DMS53 (cell line): Measurements from ENCODE around the gene DNAJC4.

Source experiments
- DNase-seq: peaks from one replicate; lab custom pipeline; 2025; lab: John Stamatoyannopoulos, UW

The DNAJC4 gene

DNA sequence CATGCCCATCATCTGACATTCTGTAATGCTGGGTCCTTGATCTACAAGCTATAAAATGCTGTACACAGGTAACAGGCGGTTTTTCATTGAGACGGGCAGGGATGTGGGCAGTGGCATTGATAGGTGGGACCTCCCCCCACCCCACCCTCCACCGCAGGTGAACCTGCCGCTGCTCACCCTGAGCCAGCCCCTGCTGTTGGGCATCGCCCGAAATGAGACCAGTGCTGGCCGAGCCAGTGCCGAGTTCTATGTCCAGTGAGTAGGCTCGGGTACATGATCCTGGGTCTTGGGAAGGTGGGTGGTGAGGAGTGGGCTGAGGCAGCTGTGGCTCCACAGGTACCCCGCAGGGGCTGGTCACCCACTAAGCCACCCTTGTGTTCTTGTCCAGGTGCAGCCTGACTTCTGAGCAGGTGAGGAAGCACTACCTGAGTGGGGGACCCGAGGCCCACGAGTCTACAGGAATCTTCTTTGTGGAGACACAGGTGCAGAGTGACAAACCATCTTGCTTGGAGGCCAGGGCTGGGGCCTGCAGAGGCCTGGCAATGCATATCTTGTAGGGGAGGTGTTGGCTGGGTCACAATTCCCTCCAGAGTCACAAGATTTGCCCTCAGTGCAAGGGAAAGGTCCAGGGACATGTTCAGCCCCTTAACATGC lies 1.1 kb upstream of the DNAJC4 start:
- DNase-seq = peak; percentile 48

DNA sequence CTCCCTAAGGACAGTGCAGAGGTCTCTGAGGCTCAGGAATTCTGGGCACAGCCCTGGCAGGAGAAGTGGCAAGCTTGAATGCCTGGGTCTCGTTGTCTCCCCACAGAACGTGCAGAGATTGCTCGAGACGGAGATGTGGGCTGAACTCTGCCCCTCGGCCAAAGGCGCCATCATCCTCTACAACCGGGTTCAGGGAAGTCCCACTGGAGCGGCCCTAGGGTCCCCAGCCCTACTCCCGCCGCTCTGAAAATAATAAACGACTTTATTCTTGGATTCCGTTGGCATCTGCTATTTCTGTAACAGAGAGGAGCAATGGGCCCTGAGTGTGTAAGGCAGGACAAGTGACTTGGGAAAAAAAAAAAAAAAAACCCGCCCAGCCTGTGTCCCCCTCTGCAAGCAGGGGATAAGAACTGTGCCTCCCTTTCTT lies 591 bp upstream of the DNAJC4 start:
- DNase-seq = no peak

DNA sequence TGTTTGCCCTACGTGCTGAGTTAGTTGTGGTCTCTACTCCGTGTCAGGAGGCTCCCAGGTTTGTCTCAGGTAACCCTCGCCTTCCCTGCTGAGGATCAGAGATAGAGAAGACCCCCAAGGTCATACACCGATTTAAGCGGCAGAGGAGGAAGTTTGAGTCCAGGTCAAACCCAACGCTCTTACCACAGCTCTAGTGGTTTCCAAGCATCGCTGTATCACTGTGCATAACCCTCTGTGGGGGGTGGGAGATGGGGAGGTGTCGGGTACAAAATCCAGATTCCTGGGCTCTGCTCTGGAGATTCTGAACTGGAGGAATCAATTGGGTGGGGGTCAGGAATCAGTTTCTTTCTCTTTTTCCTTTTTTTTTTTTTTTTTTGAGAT lies 627 bp downstream of the DNAJC4 start:
- DNase-seq = peak; percentile 65

DNA sequence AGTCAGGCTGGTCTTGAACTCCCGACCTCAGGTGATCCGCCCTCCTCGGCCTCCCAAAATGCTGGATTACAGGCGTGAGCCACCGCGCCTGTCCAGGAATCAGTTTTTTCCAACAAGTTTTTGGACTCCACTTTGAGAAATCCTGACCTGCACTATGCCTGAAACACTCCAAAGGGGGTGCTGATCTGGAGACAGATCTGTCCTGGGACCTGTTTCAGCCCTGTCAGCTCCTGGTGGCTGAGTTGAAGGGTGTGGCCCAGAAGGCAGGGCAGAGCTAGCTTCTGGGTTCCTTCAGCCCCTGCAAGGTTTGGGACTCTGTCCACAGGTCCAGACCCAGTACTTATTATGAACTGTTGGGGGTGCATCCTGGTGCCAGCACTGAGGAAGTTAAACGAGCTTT lies 1.2 kb downstream of the DNAJC4 start:
- no peak for DNase-seq

DNA sequence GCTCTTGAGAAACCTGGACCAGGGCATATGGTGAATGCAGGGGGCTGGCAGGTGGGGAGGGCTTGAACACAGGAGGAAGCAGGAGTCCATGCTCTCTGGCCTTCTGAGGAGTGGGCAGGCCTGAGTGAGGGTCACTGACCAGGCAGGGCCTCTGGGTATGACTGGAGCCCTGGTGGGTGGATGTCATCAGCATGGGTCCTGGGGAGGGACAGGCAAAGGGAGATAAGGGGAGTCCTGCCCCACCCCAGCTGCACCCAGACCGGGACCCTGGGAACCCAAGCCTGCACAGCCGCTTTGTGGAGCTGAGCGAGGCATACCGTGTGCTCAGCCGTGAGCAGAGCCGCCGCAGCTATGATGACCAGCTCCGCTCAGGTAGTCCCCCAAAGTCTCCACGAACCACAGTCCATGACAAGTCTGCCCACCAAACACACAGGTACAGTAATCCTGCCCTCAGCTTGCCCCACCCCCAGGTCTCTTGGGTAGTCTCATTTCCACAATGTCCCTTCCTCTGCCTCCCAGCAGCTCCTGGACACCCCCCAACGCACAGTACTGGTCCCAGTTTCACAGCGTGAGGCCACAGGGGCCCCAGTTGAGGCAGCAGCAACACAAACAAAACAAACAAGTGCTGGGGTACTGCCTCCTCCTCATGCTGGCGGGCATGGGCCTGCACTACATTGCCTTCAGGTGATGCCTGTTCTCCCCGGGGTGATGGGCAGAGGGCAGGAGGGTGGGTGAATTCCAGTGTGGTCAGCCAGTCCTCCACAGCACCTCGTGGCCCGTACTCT lies 2.0 kb downstream of the DNAJC4 start:
- no peak for DNase-seq

DNA sequence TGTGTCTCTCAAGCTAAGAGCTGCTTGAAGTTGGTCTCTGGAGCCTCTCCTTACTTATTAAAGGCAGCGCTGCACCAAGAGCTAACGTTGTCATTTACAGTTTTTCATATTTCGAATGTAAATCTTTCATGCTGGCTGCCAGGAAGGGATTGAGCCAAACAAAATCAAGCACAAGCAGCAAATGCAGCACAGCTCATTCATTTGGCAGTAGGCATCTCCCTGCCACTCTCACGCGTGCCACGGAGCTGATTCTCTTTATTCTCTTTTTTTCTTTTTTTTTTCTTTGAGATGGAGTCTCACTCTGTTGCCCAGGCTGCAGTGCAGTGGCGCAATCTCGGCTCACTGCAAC lies 2.6 kb downstream of the DNAJC4 start:
- no peak for DNase-seq

DNA sequence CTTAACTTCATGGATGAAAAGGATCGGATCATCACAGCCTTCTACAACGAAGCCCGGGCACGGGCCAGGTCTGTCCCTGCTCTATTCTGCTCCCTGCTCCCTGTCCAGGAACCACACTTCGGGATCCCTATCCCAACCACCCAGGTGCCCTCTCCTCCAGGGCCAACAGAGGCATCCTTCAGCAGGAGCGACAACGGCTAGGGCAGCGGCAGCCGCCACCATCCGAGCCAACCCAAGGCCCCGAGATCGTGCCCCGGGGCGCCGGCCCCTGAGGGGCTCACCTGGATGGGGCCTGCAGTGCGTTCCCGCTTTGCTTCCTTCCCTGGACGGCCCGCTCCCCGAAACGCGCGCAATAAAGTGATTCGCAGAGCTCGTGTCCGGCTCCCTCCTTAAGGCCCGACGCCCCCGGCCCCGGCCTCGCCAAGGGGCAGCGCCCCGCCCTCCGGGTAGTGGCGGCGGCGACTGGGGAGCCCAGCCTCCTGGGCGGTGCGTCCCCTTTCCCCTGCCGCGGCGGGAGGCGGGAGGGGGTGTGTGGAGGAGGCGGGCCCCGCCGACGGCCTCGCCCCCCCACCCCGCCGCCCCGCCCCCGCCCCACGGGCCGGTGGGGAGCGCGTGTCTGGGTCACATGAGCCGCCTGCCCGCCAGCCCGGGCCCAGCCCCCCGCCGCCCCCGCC lies 3.7 kb downstream of the DNAJC4 start, which contains the start of gene VEGFB:
Gene VEGFB, plus strand, starts transcription at position 672 of the 674 bp plus-strand sequence. CDS start 250 bp downstream, outside the sequence.
- DNase-seq = peak; percentile 89

DNA sequence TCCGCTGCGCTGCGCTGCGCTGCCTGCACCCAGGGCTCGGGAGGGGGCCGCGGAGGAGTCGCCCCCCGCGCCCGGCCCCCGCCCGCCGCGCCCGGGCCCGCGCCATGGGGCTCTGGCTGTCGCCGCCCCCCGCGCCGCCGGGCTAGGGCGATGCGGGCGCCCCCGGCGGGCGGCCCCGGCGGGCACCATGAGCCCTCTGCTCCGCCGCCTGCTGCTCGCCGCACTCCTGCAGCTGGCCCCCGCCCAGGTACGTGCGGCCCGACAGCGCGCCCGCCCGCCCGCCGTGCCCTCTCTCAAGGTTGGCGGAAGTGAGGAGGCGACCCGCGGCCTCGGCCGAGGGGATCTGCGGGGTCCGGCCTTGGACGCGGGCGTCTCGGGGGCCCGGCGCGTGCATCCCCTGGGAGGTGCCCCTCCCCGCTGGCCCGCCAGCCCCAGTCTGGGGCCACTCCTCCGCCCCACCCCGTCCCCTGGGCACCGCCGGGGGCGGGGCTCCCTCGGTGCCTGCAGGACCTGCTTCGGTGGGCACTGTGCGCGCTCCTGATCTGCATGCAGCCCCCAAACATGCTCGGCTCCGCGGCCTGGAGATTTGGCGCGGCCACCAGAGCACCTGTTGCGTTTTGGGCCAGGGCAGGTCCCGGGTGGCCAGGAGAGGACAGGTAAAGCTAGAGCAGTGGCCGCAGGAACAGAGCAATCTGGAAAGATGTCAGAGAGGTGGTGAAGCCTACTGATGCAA lies 4.5 kb downstream of the DNAJC4 start:
- peak; percentile 87 for DNase-seq

DNA sequence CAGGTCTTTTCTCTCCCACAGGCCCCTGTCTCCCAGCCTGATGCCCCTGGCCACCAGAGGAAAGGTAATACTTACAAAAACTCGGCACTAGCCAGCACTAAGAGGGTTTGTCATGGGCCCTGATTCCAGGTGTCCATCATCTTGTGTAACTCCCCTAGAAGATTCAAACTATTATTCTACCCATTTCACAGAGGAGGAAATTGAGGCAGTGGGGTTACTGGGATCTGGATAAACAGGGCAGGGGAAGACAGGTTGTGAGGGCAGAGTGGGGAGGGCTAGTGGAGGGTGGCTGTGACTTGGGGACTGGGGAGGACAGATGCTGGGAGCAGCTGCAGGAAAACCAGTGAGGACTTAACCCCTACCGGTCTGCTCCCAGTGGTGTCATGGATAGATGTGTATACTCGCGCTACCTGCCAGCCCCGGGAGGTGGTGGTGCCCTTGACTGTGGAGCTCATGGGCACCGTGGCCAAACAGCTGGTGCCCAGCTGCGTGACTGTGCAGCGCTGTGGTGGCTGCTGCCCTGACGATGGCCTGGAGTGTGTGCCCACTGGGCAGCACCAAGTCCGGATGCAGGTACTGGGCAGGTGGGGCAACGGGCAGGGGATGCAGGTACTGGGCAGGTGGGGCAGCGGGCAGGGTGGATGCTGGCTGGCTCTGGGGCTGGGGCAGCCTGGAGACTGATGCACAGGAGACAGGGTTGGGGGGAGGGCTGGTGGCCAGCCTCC lies 5.3 kb downstream of the DNAJC4 start:
- peak; percentile 73 for DNase-seq

DNA sequence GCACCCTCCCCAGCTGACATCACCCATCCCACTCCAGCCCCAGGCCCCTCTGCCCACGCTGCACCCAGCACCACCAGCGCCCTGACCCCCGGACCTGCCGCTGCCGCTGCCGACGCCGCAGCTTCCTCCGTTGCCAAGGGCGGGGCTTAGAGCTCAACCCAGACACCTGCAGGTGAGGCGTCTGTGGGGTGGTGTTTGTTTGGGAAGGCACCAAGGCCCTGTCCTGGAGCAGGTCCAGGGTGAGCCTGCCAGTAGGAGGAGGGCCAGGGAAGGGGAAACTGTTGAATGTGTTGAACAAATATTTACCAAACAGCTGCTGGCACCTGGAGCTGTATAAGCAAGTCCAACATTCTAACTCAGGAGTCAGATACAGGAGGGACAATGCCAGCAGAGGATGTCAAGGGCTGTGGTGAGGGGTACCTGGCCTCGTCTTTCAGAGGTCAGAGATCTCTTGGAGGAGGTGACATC lies 7.2 kb downstream of the DNAJC4 start:
- peak; percentile 100 for DNase-seq

DNA sequence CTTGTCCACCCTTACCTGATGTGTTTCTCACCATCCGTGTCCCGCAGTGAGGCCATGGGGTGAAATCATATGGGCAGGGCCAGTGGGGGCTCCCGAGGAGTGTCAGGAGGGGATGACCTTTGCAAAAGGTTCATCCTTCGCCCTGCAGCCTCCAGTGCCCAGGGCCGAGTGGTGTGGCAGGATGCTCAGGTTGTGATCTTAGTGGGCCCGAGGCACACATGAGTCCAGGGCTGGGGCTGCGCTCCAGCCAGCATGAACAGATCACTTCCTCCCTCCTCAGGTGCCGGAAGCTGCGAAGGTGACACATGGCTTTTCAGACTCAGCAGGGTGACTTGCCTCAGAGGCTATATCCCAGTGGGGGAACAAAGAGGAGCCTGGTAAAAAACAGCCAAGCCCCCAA lies 7.7 kb downstream of the DNAJC4 start:
- DNase-seq = peak; percentile 94

DNA sequence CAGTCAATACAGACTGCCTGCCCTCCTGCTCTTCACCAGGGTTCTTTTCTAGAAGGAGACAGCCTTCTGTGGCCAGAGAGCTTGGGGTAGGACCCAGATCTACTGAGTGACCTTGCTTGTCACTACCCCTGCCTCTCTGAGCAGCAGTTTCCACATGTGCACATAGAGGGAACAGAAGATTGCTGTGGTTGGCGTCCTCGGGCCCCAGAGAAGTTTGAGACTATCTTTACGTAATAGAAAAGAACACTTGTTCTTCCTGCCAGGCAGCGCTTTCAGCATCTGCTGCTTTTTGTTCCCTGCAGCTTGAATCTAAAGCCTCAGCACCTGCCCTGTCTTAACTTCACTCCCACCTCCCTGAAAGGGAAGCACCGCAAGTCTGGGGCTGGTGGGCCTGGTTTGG lies 8.7 kb downstream of the DNAJC4 start:
- DNase-seq = no peak

DNA sequence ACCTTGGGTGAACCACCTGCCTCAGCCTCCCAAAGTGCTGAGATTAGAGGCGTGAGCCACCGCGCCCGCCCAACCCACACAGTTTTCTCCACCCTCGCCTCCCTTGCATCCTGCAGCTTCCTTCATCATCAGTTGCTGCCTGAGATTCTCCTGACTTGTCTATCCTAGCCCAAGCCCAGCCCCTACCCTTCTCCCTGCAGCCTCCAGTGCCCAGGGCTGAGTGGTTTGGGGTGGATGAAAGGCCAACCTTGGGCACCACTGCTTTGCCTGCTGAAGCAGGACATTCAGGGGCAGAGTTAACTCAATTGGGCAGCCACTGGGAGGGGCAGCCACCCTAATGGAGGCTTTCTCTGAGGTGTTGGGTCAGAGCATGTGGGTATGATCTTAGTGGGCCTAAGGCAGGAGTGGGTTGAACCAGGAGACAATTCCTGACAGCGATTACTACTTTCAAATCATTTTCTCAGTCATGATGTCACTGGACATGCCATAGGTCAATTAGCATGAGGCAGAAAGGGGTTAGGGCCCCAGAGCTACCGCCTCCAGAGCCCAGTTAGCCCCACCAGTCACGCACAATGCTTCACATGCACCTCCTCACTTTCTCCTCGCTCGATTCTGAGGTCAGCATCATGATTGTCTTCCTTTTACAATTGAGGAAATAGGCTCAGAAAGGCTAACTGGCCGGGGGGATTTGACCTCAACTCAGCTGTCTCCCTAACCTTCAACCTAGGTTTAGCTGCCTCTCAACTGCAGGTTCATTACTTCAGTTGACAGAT lies 9.5 kb downstream of the DNAJC4 start:
- peak; percentile 96 for DNase-seq

DNA sequence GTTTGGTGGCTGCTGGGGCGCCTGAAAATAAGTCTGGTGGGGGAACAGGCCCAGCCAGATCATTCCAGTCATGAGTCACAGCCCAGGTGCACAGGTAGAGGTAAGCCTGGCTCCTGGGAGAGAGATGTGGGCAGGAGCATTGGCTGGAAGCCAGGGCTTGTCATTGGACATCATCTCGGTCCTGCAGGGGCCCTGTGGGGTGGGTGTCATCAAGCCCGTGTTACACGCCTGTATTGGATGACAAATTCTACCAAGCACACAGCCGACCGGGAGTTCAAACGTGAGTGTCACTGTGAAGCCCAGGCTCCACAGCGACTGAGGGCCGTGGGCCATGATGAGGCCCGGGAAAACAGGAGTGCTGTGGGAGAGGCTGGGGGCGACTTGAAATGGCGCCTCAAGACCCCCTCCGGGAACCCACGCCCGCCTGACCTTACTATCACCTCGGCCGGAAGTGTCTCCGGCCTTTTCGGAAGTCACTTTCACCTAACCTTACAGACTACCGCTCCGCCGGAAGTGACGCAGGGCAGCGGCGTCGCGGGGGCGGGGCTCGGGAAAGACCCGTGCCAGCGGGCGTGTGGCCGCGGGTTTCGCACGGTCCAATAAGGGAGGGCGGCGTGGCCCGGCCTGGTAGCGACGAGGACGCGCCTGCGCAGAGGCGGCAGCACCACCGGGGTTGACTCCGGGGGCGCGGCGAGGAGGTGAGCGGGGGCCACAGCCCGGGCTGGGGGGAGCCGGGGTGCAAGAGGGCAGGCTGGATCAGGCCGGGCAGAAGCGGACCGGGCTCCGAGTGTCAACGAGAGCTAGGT lies 10.3 kb downstream of the DNAJC4 start, which contains the start of gene FKBP2:
Gene FKBP2, plus strand, starts transcription at position 661 of the 806 bp plus-strand sequence. CDS start 1,293 bp downstream, outside the sequence.
- peak; percentile 99 for DNase-seq

DNA sequence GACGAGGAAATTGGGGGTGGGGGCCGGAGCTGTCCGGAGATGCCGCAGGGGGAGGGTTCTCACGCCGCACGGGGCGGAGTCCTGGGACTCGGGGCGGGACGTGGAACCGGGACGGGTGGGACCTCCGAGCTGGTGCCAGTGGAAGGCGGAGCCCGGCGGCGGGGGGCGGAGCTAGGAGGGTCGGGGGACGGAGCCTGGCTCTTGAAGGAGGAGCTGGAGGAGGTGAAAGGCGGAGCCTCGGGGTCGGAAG lies 10.8 kb downstream of the DNAJC4 start:
- peak; percentile 99 for DNase-seq

DNA sequence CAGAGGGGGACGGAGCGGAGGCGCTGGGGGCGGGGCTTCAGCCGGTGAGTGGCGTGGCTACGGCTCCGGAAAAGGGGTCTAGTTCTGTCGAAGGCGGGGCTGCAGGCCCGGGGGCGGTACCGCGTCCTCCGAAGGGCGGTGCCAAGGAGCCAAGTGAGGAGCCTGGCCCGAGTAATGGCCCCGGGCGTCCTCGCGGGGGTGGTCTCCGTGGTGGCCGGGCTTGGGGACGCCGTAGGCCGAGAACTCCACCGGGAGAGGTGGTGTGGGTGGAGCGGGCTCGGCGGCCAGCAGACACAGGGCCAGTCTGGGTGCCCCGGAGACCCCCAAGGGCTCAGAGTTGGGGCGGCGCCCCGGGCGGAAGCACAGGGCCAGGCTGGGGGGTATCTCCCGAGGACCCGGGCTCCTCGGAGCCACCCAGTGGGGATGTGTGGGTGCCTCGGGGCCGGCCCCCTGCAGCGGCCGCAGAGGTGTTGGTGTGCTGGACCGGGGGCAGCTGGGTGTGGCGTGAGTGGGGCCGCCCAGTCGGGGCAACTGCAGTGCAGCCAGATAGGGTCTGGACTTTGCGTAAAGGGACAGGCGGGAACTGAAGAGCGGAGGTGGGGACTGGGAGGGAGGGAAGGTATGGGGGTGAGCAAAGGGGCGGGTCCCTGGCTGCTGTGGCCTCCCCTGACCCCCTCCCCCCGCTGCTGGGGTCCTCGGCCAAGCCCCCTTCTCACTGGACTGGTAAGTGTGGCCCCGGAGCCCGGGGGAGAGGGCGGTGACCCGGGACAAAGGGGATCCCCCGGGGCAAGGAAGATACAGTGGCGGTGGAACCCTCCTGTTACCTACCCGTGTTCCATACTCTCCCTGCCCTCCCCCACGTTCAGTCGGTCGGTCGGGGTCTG lies 11.4 kb downstream of the DNAJC4 start:
- DNase-seq = peak; percentile 76

DNA sequence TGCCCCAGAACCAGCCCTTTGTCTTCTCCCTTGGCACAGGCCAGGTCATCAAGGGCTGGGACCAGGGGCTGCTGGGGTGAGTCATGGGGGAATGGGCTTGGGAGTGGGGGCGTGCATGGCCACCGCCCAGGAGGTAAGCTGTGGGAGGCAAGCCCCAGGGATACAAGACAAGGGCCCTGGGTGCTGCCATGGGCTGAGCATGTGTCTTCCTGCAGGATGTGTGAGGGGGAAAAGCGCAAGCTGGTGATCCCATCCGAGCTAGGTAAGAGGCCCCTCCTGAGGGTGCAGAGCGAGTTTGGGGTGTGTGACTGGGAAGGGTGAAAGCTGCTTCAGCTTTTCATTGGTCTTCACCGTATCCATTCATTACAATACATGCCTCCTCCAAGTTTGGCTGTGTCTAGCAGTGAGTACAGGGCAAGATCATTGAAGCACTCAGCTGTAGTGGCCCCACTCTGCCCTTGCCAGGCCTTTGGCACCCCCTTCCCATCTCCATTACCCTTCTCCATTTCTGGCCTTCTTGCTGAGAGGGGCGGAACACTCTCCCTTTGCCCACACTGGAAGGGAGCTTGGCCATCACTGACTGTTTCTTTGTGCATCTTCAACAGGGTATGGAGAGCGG lies 13.0 kb downstream of the DNAJC4 start:
- peak; percentile 45 for DNase-seq

DNA sequence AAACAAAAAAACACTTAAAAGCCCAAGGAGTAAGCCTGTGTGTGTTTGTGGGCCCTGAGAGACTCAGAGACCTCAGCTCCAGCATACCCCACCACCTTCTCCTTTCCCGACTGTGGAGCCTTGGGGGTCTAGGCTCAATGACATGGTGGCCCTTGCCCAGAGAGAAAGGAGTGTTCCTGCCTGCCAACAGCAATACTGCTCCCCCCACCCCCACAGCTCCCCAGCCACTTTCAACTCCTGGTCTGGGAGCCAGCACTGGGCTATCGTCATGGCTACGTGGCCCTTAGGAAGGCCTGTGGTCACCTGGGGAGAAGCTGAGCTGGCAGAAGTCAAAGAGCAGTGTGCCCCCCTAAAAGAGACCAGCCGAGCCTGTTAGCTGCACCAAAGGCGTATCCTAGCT lies 13.8 kb downstream of the DNAJC4 start:
- no peak for DNase-seq

DNA sequence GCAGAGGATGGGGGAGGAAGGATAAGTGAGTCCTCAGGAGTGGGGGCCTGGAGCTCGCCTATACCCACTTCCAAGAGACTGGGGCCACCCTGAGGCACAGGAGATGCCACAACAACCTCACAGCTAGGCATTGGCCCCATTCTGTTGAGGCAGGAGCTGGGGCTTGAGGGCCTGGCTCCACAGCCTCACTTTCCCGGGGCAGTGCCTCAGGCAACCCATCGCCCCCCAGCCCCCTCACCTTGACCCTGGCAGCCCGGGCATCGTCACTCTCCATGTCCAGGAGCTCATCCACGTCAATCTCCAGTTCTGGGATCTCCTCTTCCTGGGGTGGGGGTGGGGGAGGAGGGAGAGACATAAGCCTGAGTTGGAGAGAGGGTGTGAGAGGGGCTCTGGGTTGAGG lies 14.6 kb downstream of the DNAJC4 start:
- peak; percentile 46 for DNase-seq
